ENCODE data around the gene DNAJC6.
A peak's percentile ranks its signal among the peaks of the same experiment; 100 is the strongest.

Gene DNAJC6

DNA sequence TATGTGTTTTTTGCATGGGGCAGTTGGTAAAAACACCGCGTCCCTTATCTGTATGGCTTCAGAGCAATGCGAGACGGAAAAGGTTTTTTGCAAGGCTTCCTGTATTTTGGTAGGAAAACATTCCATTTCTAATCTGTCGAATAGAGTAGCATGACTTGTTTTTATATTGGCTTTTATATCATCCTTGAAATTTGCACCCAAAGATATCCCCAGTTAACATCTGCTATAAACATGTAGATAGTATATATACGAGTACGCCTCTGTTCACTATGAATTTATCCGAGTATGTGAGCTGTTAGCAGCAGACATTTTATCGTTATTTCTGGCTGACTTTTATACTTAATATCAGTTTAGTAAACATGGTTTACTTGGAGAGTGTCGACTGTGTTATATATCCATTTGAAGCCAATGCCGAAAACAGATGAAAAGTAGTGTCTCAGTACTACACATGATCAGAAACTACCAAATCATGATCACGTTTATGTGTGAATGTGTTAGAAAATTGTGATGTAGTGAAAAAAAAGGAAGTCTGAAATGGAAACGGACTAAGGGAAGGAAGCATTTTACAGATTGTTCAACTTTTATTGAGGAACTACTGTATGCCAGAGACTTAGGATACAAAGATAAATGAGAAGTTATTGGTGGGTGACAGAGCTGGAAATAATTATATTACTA is 112.1 kb downstream of the DNAJC6 start:
- TF ChIP-seq, protein P1, sequence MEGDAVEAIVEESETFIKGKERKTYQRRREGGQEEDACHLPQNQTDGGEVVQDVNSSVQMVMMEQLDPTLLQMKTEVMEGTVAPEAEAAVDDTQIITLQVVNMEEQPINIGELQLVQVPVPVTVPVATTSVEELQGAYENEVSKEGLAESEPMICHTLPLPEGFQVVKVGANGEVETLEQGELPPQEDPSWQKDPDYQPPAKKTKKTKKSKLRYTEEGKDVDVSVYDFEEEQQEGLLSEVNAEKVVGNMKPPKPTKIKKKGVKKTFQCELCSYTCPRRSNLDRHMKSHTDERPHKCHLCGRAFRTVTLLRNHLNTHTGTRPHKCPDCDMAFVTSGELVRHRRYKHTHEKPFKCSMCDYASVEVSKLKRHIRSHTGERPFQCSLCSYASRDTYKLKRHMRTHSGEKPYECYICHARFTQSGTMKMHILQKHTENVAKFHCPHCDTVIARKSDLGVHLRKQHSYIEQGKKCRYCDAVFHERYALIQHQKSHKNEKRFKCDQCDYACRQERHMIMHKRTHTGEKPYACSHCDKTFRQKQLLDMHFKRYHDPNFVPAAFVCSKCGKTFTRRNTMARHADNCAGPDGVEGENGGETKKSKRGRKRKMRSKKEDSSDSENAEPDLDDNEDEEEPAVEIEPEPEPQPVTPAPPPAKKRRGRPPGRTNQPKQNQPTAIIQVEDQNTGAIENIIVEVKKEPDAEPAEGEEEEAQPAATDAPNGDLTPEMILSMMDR (IDR thresholded peaks at IDR 0.05; ENCODE audit: low read depth, low read length, poor library complexity, severe bottlenecking), result no peak
- no peak for TF ChIP-seq EZH2phosphoT487 (IDR thresholded peaks at IDR 0.05; ENCODE audit: borderline replicate concordance, low read length)
- Histone ChIP-seq H3K27ac (ENCODE audit: low read depth, low read length) (peak overlapping the region; percentile 60), H4K20me1 (ENCODE audit: control insufficient read depth, insufficient read depth, low read depth, low read length) (no peaks in the 10 kb centered on the region), H3F3A (ENCODE audit: control insufficient read depth, insufficient read depth) (no peaks in the 10 kb centered on the region), H3K4me3 (ENCODE audit: low read length) (peak overlapping the region; percentile 99), H3K27me3 (ENCODE audit: control insufficient read depth, low read length) (no peaks in the 10 kb centered on the region), H3K9me2 (replicated peaks; ENCODE audit: control insufficient read depth, low read length) (no peaks in the 10 kb centered on the region), H3K36me3 (ENCODE audit: control insufficient read depth, low read length) (peaks cover 25% of the 10 kb centered on the region), H3K9me3 (ENCODE audit: control insufficient read depth, insufficient read depth, low read length) (no peaks in the 10 kb centered on the region), H3K79me2 (ENCODE audit: control insufficient read depth, low read length) (peaks cover 39% of the 10 kb centered on the region), H3K4me2 (ENCODE audit: low read length) (peak overlapping the region; percentile 75), H3K4me1 (ENCODE audit: control insufficient read depth, low read length) (peaks cover 25% of the 10 kb centered on the region)

DNA sequence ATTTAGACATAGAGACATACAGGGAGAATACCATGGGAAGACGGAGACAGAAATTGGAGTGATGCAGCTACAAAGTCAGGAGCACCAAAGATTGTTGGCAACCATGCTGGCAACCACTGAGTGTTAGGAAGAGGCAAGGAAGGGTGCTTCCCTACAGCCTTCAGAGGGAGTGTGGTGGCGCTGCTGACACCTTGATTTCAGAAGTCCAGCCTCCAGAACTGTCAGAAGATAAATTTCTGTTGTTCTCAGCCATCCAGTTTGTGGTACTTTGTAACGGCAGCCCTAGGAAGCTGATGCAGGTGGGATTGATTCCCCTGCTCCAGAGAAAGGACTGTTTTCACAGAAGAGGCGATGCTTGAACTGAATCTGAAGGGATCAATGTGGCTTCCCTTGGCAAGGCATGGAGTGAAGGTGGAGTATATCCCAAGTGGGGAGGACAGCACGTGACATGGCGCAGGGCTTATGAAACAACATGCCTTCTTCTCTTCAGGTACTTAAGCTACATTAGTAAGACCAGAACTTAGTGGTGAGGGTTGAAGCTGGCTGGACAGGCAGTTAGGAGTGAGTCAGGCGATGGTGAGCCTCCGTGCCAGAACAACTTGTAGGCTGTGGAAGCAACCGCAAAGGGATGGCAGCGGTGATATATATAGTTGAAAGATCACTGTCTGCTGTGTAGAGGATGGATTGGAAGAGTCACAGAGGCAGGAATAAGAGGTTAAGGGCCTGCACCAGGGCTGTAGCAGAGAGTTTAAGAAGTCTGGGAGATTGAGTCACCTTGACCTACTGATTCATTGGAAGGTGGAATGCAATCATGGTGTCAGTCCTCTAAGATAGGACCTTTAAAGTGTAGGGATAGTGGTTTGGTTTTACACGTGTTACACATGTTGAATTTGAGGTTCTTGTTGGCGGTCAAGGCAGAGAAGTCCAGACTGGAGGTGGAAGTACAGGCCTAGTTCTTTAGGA is 113.2 kb downstream of the DNAJC6 start:
- peaks cover 25% of the 10 kb centered on the region for H3K4me1 ChIP-seq (ENCODE audit: control insufficient read depth, low read length)
- H4K20me1 ChIP-seq (ENCODE audit: control insufficient read depth, insufficient read depth, low read depth, low read length), result no peaks in the 10 kb centered on the region
- H3K4me3 ChIP-seq (ENCODE audit: low read length), result peak overlapping the region; percentile 99

DNA sequence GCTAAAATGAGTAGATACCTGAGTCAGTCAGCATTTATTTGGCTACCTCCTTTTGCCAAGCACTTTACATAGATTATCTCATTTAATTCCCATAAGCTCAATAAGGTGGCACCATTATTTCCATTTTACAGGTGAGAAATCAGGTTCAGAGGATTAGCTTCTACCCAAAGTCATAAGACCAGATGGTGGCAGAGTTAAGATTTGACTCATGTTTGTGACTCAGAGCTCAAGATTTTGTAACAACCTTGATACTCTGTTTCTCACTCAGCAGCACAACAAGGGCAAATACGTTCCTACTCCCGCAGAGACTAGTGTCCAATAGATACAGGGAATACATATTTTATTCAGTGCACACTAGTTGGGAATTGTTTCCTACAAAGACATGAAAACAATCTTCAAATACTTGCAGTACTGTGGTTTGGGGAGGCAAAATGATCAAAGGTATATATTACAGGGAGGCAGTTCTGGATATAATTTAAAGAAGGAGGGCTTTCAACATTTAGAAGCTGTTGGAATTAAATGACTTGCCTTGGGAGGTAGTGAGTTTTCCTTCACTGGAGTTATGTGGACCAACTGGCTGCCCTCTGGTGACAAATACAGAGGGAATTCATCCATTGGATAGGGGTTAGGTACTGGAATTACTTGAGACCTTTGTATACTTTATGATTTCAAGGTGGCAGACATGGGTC is 114.7 kb downstream of the DNAJC6 start:
- Histone ChIP-seq H3K79me2 (ENCODE audit: control insufficient read depth, low read length) (peaks cover 39% of the 10 kb centered on the region), H3K9me2 (replicated peaks; ENCODE audit: control insufficient read depth, low read length) (no peaks in the 10 kb centered on the region), H3K27me3 (ENCODE audit: control insufficient read depth, low read length) (no peaks in the 10 kb centered on the region), H3K4me3 (ENCODE audit: low read length) (no peak overlapping the region), H3K9me3 (ENCODE audit: control insufficient read depth, insufficient read depth, low read length) (no peaks in the 10 kb centered on the region), H3K4me1 (ENCODE audit: control insufficient read depth, low read length) (peaks cover 22% of the 10 kb centered on the region), H3K4me2 (ENCODE audit: low read length) (no peak overlapping the region), H3F3A (ENCODE audit: control insufficient read depth, insufficient read depth) (no peaks in the 10 kb centered on the region), H4K20me1 (ENCODE audit: control insufficient read depth, insufficient read depth, low read depth, low read length) (no peaks in the 10 kb centered on the region), H3K36me3 (ENCODE audit: control insufficient read depth, low read length) (peaks cover 33% of the 10 kb centered on the region), H3K27ac (ENCODE audit: low read depth, low read length) (no peak overlapping the region)
- no peak for TF ChIP-seq EZH2phosphoT487 (IDR thresholded peaks at IDR 0.05; ENCODE audit: borderline replicate concordance, low read length)
- TF ChIP-seq, protein P1 (IDR thresholded peaks at IDR 0.05; ENCODE audit: low read depth, low read length, poor library complexity, severe bottlenecking), result no peak

More for the DNA sequence above, 113.2 kb downstream of the DNAJC6 start:
- Histone ChIP-seq H3K9me2 (replicated peaks; ENCODE audit: control insufficient read depth, low read length) (no peaks in the 10 kb centered on the region), H3K36me3 (ENCODE audit: control insufficient read depth, low read length) (peaks cover 31% of the 10 kb centered on the region), H3F3A (ENCODE audit: control insufficient read depth, insufficient read depth) (no peaks in the 10 kb centered on the region), H3K9me3 (ENCODE audit: control insufficient read depth, insufficient read depth, low read length) (no peaks in the 10 kb centered on the region), H3K27ac (ENCODE audit: low read depth, low read length) (no peak overlapping the region), H3K4me2 (ENCODE audit: low read length) (peak overlapping the region; percentile 75), H3K79me2 (ENCODE audit: control insufficient read depth, low read length) (peaks cover 39% of the 10 kb centered on the region), H3K27me3 (ENCODE audit: control insufficient read depth, low read length) (no peaks in the 10 kb centered on the region)
- no peak for TF ChIP-seq EZH2phosphoT487 (IDR thresholded peaks at IDR 0.05; ENCODE audit: borderline replicate concordance, low read length)
